Heart right ventricle (tissue), 16 donors: ENCODE measurements around the gene CD200. TPM values are rescaled to one million over a fixed set of nuclear protein-coding genes. Genes with fewer than 3 reads are reported as not detected.
A peak's percentile ranks its signal among the peaks of the same experiment; 100 is the strongest.

Source experiments
- ATAC-seq, 8 donors: fragments of 200-7000 bp; cut with Tn5 transposase; one replicate each; pipeline ENCODE4 v1.9.1; 2020; ENCODE audit warnings: mild to moderate bottlenecking in 8 of 8, moderate library complexity in 8 of 8, moderate number of reproducible peaks in 1 of 8
- DNase-seq, 2 donors: peaks; one replicate each; pipeline ENCODE4 v3.0.0-alpha.2; 2020
- H3K27ac ChIP-seq, 10 donors: fragments of 200-600 bp; sonication (generic) in 2 of 10; one replicate each; pipeline versions ENCODE4 v1.5.0 to v1.8.0; 2020 to 2022; ENCODE audit warnings: mild to moderate bottlenecking in 3 of 10
- H3K27me3 ChIP-seq, 7 donors: fragments of 200-600 bp; one replicate each; pipeline ENCODE4 v1.8.0; 2021 to 2022; ENCODE audit warnings: mild to moderate bottlenecking in 2 of 7
- H3K36me3 ChIP-seq, 9 donors: fragments of 200-600 bp; sonication (generic) in 1 of 9; one replicate each; pipeline versions ENCODE4 v1.5.0 to v1.8.0; 2020 to 2022; ENCODE audit warnings: mild to moderate bottlenecking in 2 of 9
- H3K4me1 ChIP-seq, 9 donors: fragments of 200-600 bp; sonication (generic) in 1 of 9; one replicate each; pipeline versions ENCODE4 v1.5.0 to v1.8.0; 2020 to 2022; ENCODE audit warnings: mild to moderate bottlenecking in 4 of 9
- H3K4me3 ChIP-seq, 10 donors: fragments of 200-600 bp; sonication (generic) in 2 of 10; one replicate each; pipeline versions ENCODE4 v1.5.0 to v1.8.0; 2020 to 2022; ENCODE audit warnings: mild to moderate bottlenecking in 7 of 10, moderate library complexity in 2 of 10
- H3K9me3 ChIP-seq, 11 donors: fragments of 200-600 bp in 10 of 11; sonication (generic) in 2 of 11; one replicate each; pipeline versions ENCODE4 v1.5.0 to v1.8.0; 2013 to 2022; ENCODE audit warnings: mild to moderate bottlenecking in 2 of 11, control low read depth in 1 of 11, moderate library complexity in 1 of 11
- WGBS, 2 donors: extraction: QIAGEN DNeasy Blood & Tissue Kit; methylation state at CpG; one replicate each; pipeline ENCODE4 v1.1.7; 2013; ENCODE audit warnings: inconsistent platforms in 1 of 2; 5-methylcytosine and 5-hydroxymethylcytosine counted together
- intact Hi-C, 10 donors: fragments of 100-400 bp; cut with DNase I; formaldehyde crosslinking; loops; one replicate each; pipeline versions ENCODE4 v1.11.1 to v1.14.2; 2022
- polyA plus RNA-seq, 2 donors: library from polyadenylated mRNA; stranded (reverse); fragments of 200-250 nt; gene quantifications; one replicate each; pipeline ENCODE4 v1.2.3, GENCODE V29; 2013
- total RNA-seq, 10 donors: library from RNA; stranded (reverse); fragmentation: NEBNext Ultra II Directional in 3 of 10; extraction: Animal tissue kit (Norgen Biotek cat#: 25700) in 3 of 10; gene quantifications; one replicate each; pipeline versions ENCODE4 v1.2.1 to v1.2.4, GENCODE V29; 2021 to 2023
- TF ChIP-seq, protein P1 (sequence below), 9 donors: fragments of 200-600 bp; sonication (generic) in 2 of 9; IDR thresholded peaks; one replicate each; pipeline versions ENCODE4 v1.5.0 to v1.8.0; 2021 to 2022; ENCODE audit warnings: antibody characterized with exemption in 9 of 9, mild to moderate bottlenecking in 5 of 9, moderate library complexity in 1 of 9
- donor health status: Arrhythmogenic right ventricular cardiomyopathy.
- donor health status: ischemic (EF 13 %, LVEDD 7.1; RV severe dilation, severe dysfunction).
- donor health status: healthy with polysubstance abuse.
- donor health status: DM: no; HTN: yes; CAD: no.
- donor health status: DM: no; HTN: no; CAD: no.
- donor health status: ischemic (EF 25% LVEDD 6.9; RV normal size, moderate dysfunction).
- donor health status: ischemic (EF 25% LVEDD 5.7; RV mildly dilated, moderate dysfunction).
- donor health status: healthy.
- donor health status: DM: yes; HTN: yes; CAD: no.
- donor health status: Ischemic cardiomyopathy.
- donor health status: ischemic (EF 35%, LVEDD 5.7; RV mildly dilated, moderate dysfunction).
- donor health status: nonischemic (EF 11% LVEDD 7.7; RV severe dilation, severe dysfunction).
- donor health status: DM: yes; HTN: yes; CAD: no.
- donor health status: PGD.
- donor health status: ischemic (EF 29% LVEDD 5.4; RV normal size, mild dysfunction).
- donor health status: nonischemic (EF 23%, LVEDD 6.1; RV moderate dilation, normal function).

Gene CD200
- total and polyA plus RNA-seq, 12 donors: 0.44 to 3.3 (median 1.2) TPM

GRCh38 chr3:112372396-112372795 is 39.4 kb downstream of the CD200 start:
- TF ChIP-seq, protein P1, sequence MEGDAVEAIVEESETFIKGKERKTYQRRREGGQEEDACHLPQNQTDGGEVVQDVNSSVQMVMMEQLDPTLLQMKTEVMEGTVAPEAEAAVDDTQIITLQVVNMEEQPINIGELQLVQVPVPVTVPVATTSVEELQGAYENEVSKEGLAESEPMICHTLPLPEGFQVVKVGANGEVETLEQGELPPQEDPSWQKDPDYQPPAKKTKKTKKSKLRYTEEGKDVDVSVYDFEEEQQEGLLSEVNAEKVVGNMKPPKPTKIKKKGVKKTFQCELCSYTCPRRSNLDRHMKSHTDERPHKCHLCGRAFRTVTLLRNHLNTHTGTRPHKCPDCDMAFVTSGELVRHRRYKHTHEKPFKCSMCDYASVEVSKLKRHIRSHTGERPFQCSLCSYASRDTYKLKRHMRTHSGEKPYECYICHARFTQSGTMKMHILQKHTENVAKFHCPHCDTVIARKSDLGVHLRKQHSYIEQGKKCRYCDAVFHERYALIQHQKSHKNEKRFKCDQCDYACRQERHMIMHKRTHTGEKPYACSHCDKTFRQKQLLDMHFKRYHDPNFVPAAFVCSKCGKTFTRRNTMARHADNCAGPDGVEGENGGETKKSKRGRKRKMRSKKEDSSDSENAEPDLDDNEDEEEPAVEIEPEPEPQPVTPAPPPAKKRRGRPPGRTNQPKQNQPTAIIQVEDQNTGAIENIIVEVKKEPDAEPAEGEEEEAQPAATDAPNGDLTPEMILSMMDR (IDR thresholded peaks at IDR 0.05): no peak
- no peaks in the 10 kb centered on the region for H3K9me3 ChIP-seq
- intact Hi-C loops: no loop called here
- H3K4me3 ChIP-seq: no peak overlapping the region
- ATAC-seq (no peak), DNase-seq (no peak)
- no peaks in the 10 kb centered on the region for H3K27me3 ChIP-seq
- H3K36me3 ChIP-seq: no peaks in the 10 kb centered on the region
- peaks cover 8 to 52% (median 35%) of the 10 kb centered on the region in 9 donors for H3K4me1 ChIP-seq
- 98 to 100% methylated on average over 1 of the region's 1 CpG for WGBS, 2 donors
- H3K27ac ChIP-seq: peak overlapping the region in 6 of 10 donors; percentile 46 to 87 (median 78)

DNA sequence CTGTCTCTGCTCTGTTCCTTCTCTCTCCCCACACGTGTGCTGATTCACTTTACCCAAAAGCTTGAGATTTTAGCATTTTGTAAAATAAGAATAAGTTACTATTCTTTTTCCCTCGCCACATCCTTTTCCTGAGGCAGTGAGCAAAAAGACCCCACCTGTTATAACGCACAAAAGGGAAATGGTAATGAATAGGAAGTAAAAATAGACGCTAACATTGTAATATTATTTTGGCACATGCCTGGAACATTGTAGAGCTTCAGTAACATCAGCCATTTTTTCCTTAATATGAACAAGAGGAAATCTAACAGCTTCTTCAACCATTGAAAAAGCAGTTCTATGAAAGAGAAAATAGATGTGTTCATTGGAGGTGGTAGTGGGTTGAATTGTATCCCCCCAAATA is 40.5 kb downstream of the CD200 start:
- no peaks in the 10 kb centered on the region for H3K27me3 ChIP-seq
- intact Hi-C loops: no loop called here
- H3K4me1 ChIP-seq: peaks cover 8 to 57% (median 45%) of the 10 kb centered on the region in 9 donors
- no peaks in the 10 kb centered on the region for H3K36me3 ChIP-seq
- DNase-seq: no peak
- 71 to 77% methylated on average over 4 of the region's 4 CpGs for WGBS, 2 donors
- TF ChIP-seq, protein P1 (IDR thresholded peaks at IDR 0.05): no peak
- peak in 4 of 8 donors; percentile 52 to 80 (median 79) for ATAC-seq
- H3K27ac ChIP-seq: peak overlapping the region in 9 of 10 donors; percentile 24 to 87 (median 72)
- no peaks in the 10 kb centered on the region for H3K9me3 ChIP-seq
- H3K4me3 ChIP-seq: no peak overlapping the region

DNA sequence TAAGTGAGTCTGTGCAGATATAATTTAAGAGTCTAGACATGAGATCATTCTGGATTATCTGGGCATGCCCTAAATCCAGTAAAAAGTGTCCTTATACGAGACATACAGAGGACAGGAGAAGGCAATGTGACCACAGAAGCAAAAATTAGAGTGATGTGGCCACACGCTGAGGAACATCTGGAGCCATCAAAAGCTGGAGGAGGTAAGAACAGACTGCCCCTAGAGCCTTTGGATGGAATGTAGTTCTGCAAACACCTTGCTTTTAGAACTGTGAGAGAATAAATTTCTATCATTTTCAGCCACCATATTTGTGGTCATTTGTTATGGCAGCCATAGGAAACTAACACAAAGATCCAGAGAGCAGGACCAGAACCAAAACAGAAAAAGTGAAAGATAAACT is 41.0 kb downstream of the CD200 start:
- Histone ChIP-seq H3K9me3 (no peaks in the 10 kb centered on the region), H3K4me3 (no peak overlapping the region), H3K27me3 (no peaks in the 10 kb centered on the region), H3K36me3 (no peaks in the 10 kb centered on the region), H3K4me1 (peaks cover 8 to 59% (median 46%) of the 10 kb centered on the region in 9 donors), H3K27ac (peak overlapping the region; percentile 24 to 87 (median 72))
- TF ChIP-seq, protein P1 (IDR thresholded peaks at IDR 0.05): no peak
- WGBS, 2 donors: 70 to 74% methylated on average over 2 of the region's 2 CpGs
- ATAC-seq (no peak), DNase-seq (no peak)
- intact Hi-C loops: no loop called here

DNA sequence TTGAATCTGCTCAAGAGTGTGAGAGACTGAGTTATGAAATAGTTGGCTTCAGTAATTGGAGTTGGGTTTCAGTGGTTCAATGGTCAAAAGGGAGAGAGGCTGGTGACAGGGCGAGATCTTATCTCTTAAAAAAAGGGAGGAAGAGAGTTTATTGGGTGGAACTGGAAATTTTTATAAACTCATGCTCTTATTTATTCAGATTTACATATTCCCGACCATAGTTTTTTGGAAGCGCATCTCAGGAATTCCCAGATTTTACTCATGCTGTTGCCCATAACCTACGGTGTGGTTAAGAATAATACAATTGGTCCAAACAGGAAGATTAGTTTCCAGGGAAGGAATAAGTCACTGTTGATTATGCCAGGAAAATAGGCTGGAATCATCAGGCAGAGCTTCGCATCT is 41.4 kb downstream of the CD200 start:
- Histone ChIP-seq H3K36me3 (no peaks in the 10 kb centered on the region), H3K27me3 (no peaks in the 10 kb centered on the region), H3K27ac (peak overlapping the region; percentile 24 to 87 (median 72)), H3K4me1 (peaks cover 8 to 61% (median 46%) of the 10 kb centered on the region in 9 donors), H3K9me3 (no peaks in the 10 kb centered on the region), H3K4me3 (no peak overlapping the region)
- WGBS, 2 donors: 55 to 64% methylated on average over 5 of the region's 5 CpGs
- TF ChIP-seq, protein P1 (IDR thresholded peaks at IDR 0.05): no peak
- ATAC-seq (peak in 5 of 8 donors; percentile 21 to 66 (median 54)), DNase-seq (no peak)
- intact Hi-C loops: no loop called here
